GM23338 (cell line): ENCODE results near the gene RCOR3. TPM values are rescaled to one million over a fixed set of nuclear protein-coding genes. Genes with fewer than 3 reads are reported as not detected.

ENCODE experiments used
- ATAC-seq: fragments of 200-7000 bp; cut with Tn5 transposase; 3 replicates; pipeline ENCODE4 v1.9.1; 2020
- DNase-seq: peaks from one replicate; pipeline ENCODE4 v3.0.0-alpha.2; 2015; ENCODE audit warnings: low spot score
- H2AFZ ChIP-seq: fragments of 200-600 bp; sonication (generic); 2 replicates; pipeline ENCODE4 v1.8.0; 2016; ENCODE audit warnings: antibody characterized with exemption, mild to moderate bottlenecking, moderate library complexity
- H3F3A ChIP-seq: fragments of 200-600 bp; sonication (generic); replicated peaks from 2 replicates; pipeline ENCODE4 v1.8.0; 2017; ENCODE audit warnings: antibody characterized with exemption, mixed run types, low read depth
- H3K27ac ChIP-seq: fragments of 200-600 bp; sonication (generic); 2 replicates; pipeline ENCODE4 v1.6.1; 2016; ENCODE audit warnings: low read depth
- H3K27me3 ChIP-seq: fragments of 200-600 bp; sonication (generic); 2 replicates; pipeline ENCODE4 v1.8.0; 2016; ENCODE audit warnings: mild to moderate bottlenecking, mixed run types, moderate library complexity; ENCODE audit not compliant: insufficient read depth
- H3K36me3 ChIP-seq: fragments of 200-600 bp; sonication (generic); 2 replicates; pipeline ENCODE4 v1.8.0; 2016; ENCODE audit warnings: mild to moderate bottlenecking; ENCODE audit not compliant: insufficient read depth
- H3K4me1 ChIP-seq: fragments of 200-600 bp; sonication (generic); 2 replicates; pipeline ENCODE4 v1.8.0; 2016; ENCODE audit warnings: mild to moderate bottlenecking, moderate library complexity; ENCODE audit not compliant: insufficient read depth
- H3K4me2 ChIP-seq: fragments of 200-600 bp; sonication (generic); 2 replicates; pipeline ENCODE4 v1.7.1; 2017; ENCODE audit warnings: mixed run types
- H3K4me3 ChIP-seq: fragments of 200-600 bp; sonication (generic); 2 replicates; pipeline ENCODE4 v1.6.1; 2016; ENCODE audit warnings: mixed run types
- H3K79me2 ChIP-seq: fragments of 200-600 bp; sonication (generic); replicated peaks from 2 replicates; pipeline ENCODE4 v1.8.0; 2017; ENCODE audit warnings: mild to moderate bottlenecking; ENCODE audit not compliant: insufficient read depth
- H3K9me2 ChIP-seq: fragments of 200-600 bp; sonication (generic); 2 replicates; pipeline ENCODE4 v1.8.0; 2017; ENCODE audit not compliant: insufficient read depth
- H4K20me1 ChIP-seq: fragments of 200-600 bp; sonication (generic); replicated peaks from 2 replicates; pipeline ENCODE4 v1.8.0; 2017; ENCODE audit warnings: mild to moderate bottlenecking; ENCODE audit not compliant: insufficient read depth
- H3K27ac Mint-ChIP-seq: 2 replicates; pipeline ENCODE4 v1.8.0; 2020; ENCODE audit warnings: inconsistent platforms, mild to moderate bottlenecking, moderate library complexity, mixed read lengths
- H3K27me3 Mint-ChIP-seq: 3 replicates; pipeline ENCODE4 v1.8.0; 2022; ENCODE audit warnings: low read depth, mild to moderate bottlenecking, moderate library complexity, mixed read lengths, inconsistent platforms; ENCODE audit not compliant: insufficient read depth, poor library complexity
- H3K36me3 Mint-ChIP-seq: 3 replicates; pipeline ENCODE4 v1.8.0; 2021; ENCODE audit warnings: low read depth, mild to moderate bottlenecking, inconsistent platforms, moderate library complexity, mixed read lengths
- H3K4me1 Mint-ChIP-seq: 3 replicates; pipeline ENCODE4 v1.8.0; 2020; ENCODE audit warnings: mild to moderate bottlenecking, inconsistent platforms, mixed read lengths
- H3K4me3 Mint-ChIP-seq: 3 replicates; pipeline ENCODE4 v1.8.0; 2021; ENCODE audit warnings: moderate library complexity, mild to moderate bottlenecking, inconsistent platforms, mixed read lengths
- H3K9me3 Mint-ChIP-seq: 3 replicates; pipeline ENCODE4 v1.8.0; 2020; ENCODE audit warnings: moderate library complexity, mild to moderate bottlenecking, inconsistent platforms, mixed read lengths
- CTCF ChIP-seq, 2 experiments: fragments of 200-600 bp in 1 of 2; sonication (generic) in 1 of 2; conservative IDR thresholded peaks; 2 replicates each; pipeline versions ENCODE4 v1.5.1 to v1.6.1; 2016 to 2017; ENCODE audit warnings: antibody characterized with exemption in 2 of 2, low read depth in 2 of 2, mild to moderate bottlenecking in 2 of 2, moderate library complexity in 1 of 2
- ETS1 ChIP-seq: IDR thresholded peaks from 2 replicates; pipeline ENCODE4 v1.6.1; 2016; ENCODE audit warnings: antibody characterized with exemption
- EZH2 ChIP-seq: fragments of 200-600 bp; sonication (generic); IDR thresholded peaks from one replicate; pipeline ENCODE4 v1.8.0; 2017; ENCODE audit warnings: antibody characterized with exemption, mild to moderate bottlenecking, low read depth; ENCODE audit not compliant: unreplicated experiment
- NANOG ChIP-seq: IDR thresholded peaks from 2 replicates; pipeline ENCODE4 v1.6.1; 2016; ENCODE audit warnings: antibody characterized with exemption, borderline replicate concordance
- POLR2AphosphoS5 ChIP-seq: IDR thresholded peaks from 2 replicates; pipeline ENCODE4 v1.6.1; 2016; ENCODE audit warnings: antibody characterized with exemption, low read depth
- REST ChIP-seq: IDR thresholded peaks from one replicate; pipeline ENCODE4 v1.6.1; 2018; ENCODE audit warnings: antibody characterized with exemption; ENCODE audit not compliant: unreplicated experiment
- STAT1 ChIP-seq: IDR thresholded peaks from one replicate; pipeline ENCODE4 v1.6.1; 2016; ENCODE audit warnings: antibody characterized with exemption; ENCODE audit not compliant: unreplicated experiment
- ZNF331 ChIP-seq: fragments of 250-450 bp; sonication (Bioruptor Pico); IDR thresholded peaks from 2 replicates; pipeline ENCODE4 v1.5.0; 2020; ENCODE audit warnings: low read depth, mild to moderate bottlenecking, moderate library complexity
- polyA plus RNA-seq: library from polyadenylated mRNA; unstranded; fragments of >200 nt; fragmentation: Nextera tagmentation; extraction: Ambion mirVana; gene quantifications from 2 replicates; pipeline ENCODE4 v1.2.1, GENCODE V29; 2016
- total RNA-seq: library from RNA; depleted of rRNA; stranded (reverse); fragments of >200 nt; shearing (Covaris generic); gene quantifications from 2 replicates; pipeline ENCODE4 v1.2.3, GENCODE V29; 2014
- TF ChIP-seq, protein P1 (sequence below): fragments of 250-450 bp; sonication (Bioruptor Pico); IDR thresholded peaks from 2 replicates; pipeline ENCODE4 v1.5.0; 2020; ENCODE audit warnings: mild to moderate bottlenecking, moderate library complexity

Gene RCOR3
- total and polyA plus RNA-seq, 2 experiments from 2014 or later = 19.4 to 26.2 TPM

- H3K9me3 Mint-ChIP-seq = no peaks in the 10 kb centered on the region
- no peaks in the 10 kb centered on the region for H3K4me1 ChIP-seq
- no peak for TF ChIP-seq EZH2
- no peak for TF ChIP-seq NANOG
- no peak for TF ChIP-seq ZNF331 (CRISPR knock-in tag)
- no peak for TF ChIP-seq STAT1
- no peak for TF ChIP-seq ETS1
- no peak for TF ChIP-seq POLR2AphosphoS5
- TF ChIP-seq, protein P1, sequence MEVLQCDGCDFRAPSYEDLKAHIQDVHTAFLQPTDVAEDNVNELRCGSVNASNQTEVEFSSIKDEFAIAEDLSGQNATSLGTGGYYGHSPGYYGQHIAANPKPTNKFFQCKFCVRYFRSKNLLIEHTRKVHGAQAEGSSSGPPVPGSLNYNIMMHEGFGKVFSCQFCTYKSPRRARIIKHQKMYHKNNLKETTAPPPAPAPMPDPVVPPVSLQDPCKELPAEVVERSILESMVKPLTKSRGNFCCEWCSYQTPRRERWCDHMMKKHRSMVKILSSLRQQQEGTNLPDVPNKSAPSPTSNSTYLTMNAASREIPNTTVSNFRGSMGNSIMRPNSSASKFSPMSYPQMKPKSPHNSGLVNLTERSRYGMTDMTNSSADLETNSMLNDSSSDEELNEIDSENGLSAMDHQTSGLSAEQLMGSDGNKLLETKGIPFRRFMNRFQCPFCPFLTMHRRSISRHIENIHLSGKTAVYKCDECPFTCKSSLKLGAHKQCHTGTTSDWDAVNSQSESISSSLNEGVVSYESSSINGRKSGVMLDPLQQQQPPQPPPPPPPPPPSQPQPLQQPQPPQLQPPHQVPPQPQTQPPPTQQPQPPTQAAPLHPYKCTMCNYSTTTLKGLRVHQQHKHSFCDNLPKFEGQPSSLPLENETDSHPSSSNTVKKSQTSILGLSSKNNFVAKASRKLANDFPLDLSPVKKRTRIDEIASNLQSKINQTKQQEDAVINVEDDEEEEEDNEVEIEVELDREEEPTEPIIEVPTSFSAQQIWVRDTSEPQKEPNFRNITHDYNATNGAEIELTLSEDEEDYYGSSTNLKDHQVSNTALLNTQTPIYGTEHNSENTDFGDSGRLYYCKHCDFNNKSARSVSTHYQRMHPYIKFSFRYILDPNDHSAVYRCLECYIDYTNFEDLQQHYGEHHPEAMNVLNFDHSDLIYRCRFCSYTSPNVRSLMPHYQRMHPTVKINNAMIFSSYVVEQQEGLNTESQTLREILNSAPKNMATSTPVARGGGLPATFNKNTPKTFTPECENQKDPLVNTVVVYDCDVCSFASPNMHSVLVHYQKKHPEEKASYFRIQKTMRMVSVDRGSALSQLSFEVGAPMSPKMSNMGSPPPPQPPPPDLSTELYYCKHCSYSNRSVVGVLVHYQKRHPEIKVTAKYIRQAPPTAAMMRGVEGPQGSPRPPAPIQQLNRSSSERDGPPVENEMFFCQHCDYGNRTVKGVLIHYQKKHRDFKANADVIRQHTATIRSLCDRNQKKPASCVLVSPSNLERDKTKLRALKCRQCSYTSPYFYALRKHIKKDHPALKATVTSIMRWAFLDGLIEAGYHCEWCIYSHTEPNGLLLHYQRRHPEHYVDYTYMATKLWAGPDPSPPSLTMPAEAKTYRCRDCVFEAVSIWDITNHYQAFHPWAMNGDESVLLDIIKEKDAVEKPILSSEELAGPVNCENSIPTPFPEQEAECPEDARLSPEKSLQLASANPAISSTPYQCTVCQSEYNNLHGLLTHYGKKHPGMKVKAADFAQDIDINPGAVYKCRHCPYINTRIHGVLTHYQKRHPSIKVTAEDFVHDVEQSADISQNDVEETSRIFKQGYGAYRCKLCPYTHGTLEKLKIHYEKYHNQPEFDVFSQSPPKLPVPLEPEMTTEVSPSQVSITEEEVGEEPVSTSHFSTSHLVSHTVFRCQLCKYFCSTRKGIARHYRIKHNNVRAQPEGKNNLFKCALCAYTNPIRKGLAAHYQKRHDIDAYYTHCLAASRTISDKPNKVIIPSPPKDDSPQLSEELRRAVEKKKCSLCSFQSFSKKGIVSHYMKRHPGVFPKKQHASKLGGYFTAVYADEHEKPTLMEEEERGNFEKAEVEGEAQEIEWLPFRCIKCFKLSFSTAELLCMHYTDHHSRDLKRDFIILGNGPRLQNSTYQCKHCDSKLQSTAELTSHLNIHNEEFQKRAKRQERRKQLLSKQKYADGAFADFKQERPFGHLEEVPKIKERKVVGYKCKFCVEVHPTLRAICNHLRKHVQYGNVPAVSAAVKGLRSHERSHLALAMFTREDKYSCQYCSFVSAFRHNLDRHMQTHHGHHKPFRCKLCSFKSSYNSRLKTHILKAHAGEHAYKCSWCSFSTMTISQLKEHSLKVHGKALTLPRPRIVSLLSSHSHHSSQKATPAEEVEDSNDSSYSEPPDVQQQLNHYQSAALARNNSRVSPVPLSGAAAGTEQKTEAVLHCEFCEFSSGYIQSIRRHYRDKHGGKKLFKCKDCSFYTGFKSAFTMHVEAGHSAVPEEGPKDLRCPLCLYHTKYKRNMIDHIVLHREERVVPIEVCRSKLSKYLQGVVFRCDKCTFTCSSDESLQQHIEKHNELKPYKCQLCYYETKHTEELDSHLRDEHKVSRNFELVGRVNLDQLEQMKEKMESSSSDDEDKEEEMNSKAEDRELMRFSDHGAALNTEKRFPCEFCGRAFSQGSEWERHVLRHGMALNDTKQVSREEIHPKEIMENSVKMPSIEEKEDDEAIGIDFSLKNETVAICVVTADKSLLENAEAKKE (CRISPR knock-in tag) = no peak
- no peak for TF ChIP-seq REST
- no peak for TF ChIP-seq CTCF (conservative IDR thresholded peaks at IDR 0.05; ENCODE audit: low read depth in 2 of 2)
- H3F3A ChIP-seq = no peaks in the 10 kb centered on the region
- H3K36me3 ChIP-seq = no peaks in the 10 kb centered on the region
- H3K27ac ChIP-seq = no peak overlapping the region
- no peak overlapping the region for H2AFZ ChIP-seq
- no peaks in the 10 kb centered on the region for H3K4me1 Mint-ChIP-seq
- H3K36me3 Mint-ChIP-seq = peaks cover 9% of the 10 kb centered on the region; the same call in 2 of the 3 replicates
- H3K4me2 ChIP-seq = no peak overlapping the region
- H3K4me3 Mint-ChIP-seq = no peak overlapping the region
- no peaks in the 10 kb centered on the region for H3K9me2 ChIP-seq
- no peaks in the 10 kb centered on the region for H3K27me3 Mint-ChIP-seq
- H3K27me3 ChIP-seq = no peaks in the 10 kb centered on the region
- no peaks in the 10 kb centered on the region for H3K79me2 ChIP-seq
- no peaks in the 10 kb centered on the region; the same call in 1 of the 2 replicates for H4K20me1 ChIP-seq
- DNase-seq (no peak), ATAC-seq (no peak)
- H3K27ac Mint-ChIP-seq = no peak overlapping the region; the same call in 1 of the 2 replicates
- H3K4me3 ChIP-seq = no peak overlapping the region
Observed at GRCh38 chr1:211359876-211360275, 100.7 kb downstream of the RCOR3 start.
